ENCODE results near the gene FGF2. TPM values are rescaled to one million over a fixed set of nuclear protein-coding genes. Genes with fewer than 3 reads are reported as not detected.

The FGF2 gene
- total RNA-seq, 1 experiment from 2014 or later = 4.1 TPM

DNA sequence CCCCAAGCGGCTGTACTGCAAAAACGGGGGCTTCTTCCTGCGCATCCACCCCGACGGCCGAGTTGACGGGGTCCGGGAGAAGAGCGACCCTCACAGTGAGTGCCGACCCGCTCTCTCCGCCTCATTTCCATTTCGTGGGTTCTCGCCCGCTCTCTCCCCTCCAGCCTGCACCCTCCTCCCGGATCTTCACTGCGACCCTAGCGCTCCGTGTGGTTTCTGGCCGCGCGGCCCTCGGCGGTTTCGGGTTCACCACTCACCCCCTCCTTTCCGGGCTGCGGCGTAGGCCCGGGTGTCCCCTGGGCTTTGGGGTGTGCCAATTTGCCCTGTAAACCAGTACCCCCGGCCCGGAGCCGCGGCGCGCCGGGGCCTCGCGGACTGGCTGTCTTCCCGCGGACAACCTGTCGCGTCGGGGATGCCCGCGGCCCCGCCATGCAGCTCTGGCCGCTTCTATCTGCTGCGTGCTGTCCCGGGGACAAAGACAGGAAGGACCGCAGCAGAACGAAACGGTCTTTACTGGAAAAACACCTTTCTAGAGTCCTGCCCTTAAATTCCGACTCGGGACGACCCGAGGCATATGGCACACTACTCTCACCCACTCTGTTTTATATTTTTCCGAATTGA lies 737 bp downstream of the FGF2 start:
- Histone ChIP-seq H3K9me2 (replicated peaks; ENCODE audit: low read length) (no peaks in the 10 kb centered on the region), H3K36me3 (ENCODE audit: low read depth, low read length) (no peaks in the 10 kb centered on the region), H3K27ac (ENCODE audit: low read length) (peak overlapping the region; percentile 54), H4K20me1 (ENCODE audit: low read length) (no peaks in the 10 kb centered on the region), H3K4me3 (ENCODE audit: low read length) (peak overlapping the region; percentile 86), H3K27me3 (ENCODE audit: low read length) (no peaks in the 10 kb centered on the region), H3K9me3 (ENCODE audit: low read length) (no peaks in the 10 kb centered on the region), H3F3A (ENCODE audit: low read length, unreplicated experiment) (no peaks in the 10 kb centered on the region), H2AFZ (ENCODE audit: low read length) (peak overlapping the region; percentile 97), H3K79me2 (ENCODE audit: low read length) (peaks cover 40% of the 10 kb centered on the region), H3K9ac (ENCODE audit: low read length) (peak overlapping the region; percentile 80), H3K4me1 (ENCODE audit: insufficient read depth, low read length) (peaks cover 23% of the 10 kb centered on the region), H3K4me2 (ENCODE audit: low read length) (peak overlapping the region; percentile 90)
- TF ChIP-seq EZH2phosphoT487 (IDR thresholded peaks at IDR 0.05; ENCODE audit: borderline replicate concordance, low read length) (no peak), EZH2 (IDR thresholded peaks at IDR 0.05; ENCODE audit: low read length, unreplicated experiment) (no peak)
- TF ChIP-seq, protein P1, sequence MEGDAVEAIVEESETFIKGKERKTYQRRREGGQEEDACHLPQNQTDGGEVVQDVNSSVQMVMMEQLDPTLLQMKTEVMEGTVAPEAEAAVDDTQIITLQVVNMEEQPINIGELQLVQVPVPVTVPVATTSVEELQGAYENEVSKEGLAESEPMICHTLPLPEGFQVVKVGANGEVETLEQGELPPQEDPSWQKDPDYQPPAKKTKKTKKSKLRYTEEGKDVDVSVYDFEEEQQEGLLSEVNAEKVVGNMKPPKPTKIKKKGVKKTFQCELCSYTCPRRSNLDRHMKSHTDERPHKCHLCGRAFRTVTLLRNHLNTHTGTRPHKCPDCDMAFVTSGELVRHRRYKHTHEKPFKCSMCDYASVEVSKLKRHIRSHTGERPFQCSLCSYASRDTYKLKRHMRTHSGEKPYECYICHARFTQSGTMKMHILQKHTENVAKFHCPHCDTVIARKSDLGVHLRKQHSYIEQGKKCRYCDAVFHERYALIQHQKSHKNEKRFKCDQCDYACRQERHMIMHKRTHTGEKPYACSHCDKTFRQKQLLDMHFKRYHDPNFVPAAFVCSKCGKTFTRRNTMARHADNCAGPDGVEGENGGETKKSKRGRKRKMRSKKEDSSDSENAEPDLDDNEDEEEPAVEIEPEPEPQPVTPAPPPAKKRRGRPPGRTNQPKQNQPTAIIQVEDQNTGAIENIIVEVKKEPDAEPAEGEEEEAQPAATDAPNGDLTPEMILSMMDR (conservative IDR thresholded peaks at IDR 0.05; ENCODE audit: low read depth, low read length) = no peak
- peak; percentile 68 for ATAC-seq
- intact Hi-C loops (cut with micrococcal nuclease) = loop anchor here (5.0 kb wide), 3 partner anchors 45 to 70 kb away; no protein-coding TSS in a partner anchor
- BruUV-seq (replicated peaks) = TSS peak; percentile 91
- peak; percentile 33 for DNase-seq
- CTCF ChIA-PET = interaction anchor here (0.6 to 0.9 kb wide), 2 partner anchors 47 to 69 kb away, joined by 3 read pairs; no protein-coding TSS in a partner anchor
- POLR2A ChIA-PET (ENCODE audit: unreplicated experiment) = no interaction called here

DNA sequence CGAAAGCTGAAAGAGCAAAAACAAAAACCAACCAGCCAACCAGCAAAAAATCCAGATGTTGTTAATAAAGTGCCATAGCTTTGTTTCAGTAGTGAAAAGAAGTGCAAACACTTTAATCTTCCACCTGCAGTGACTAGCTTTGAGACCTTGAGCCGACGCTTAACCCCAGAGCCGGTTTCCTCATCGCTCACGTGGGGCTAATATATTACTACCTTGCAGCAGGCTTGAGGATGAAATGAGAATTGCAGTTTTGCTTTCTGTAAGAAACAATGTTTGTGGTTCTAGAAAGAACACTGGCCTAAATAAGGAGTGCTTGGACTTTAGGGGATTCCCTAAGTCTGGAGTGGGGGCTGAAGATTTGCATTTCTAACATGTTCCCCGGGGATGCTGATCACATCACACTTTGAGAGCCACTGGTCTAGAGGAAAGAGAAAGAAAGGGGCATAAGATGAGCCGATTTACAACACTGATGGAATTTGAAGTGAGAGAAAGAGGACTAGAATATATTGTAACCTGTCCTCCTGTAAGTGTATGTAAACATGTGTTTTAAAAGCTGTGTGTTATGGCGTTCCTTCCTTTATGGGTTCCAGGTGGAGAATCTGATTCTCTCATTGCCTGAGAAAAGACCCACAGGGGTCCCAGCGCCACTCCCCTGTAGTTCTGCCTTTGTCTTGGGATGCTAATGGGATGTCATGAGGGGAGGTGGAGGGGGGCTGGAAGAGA lies 1.4 kb downstream of the FGF2 start:
- H3K27me3 ChIP-seq (ENCODE audit: low read length) = no peaks in the 10 kb centered on the region
- peak overlapping the region; percentile 97 for H2AFZ ChIP-seq (ENCODE audit: low read length)
- H3K4me1 ChIP-seq (ENCODE audit: insufficient read depth, low read length) = peaks cover 23% of the 10 kb centered on the region
- H3K36me3 ChIP-seq (ENCODE audit: low read depth, low read length) = no peaks in the 10 kb centered on the region
- CTCF ChIA-PET = interaction anchor here (0.6 to 0.9 kb wide), 3 partner anchors 46 to 70 kb away, joined by 3 read pairs; no protein-coding TSS in a partner anchor
- peaks cover 46% of the 10 kb centered on the region for H3K79me2 ChIP-seq (ENCODE audit: low read length)
- H3K4me3 ChIP-seq (ENCODE audit: low read length) = peak overlapping the region; percentile 86
- TF ChIP-seq, protein P1 (conservative IDR thresholded peaks at IDR 0.05; ENCODE audit: low read depth, low read length) = no peak; the same call in 1 of the 2 replicates
- TF ChIP-seq EZH2 (IDR thresholded peaks at IDR 0.05; ENCODE audit: low read length, unreplicated experiment) (no peak), EZH2phosphoT487 (IDR thresholded peaks at IDR 0.05; ENCODE audit: borderline replicate concordance, low read length) (no peak)
- no peaks in the 10 kb centered on the region for H3F3A ChIP-seq (ENCODE audit: low read length, unreplicated experiment)
- POLR2A ChIA-PET (ENCODE audit: unreplicated experiment) = interaction anchor here (0.6 kb wide), 1 partner anchor 87 kb away, joined by 4 read pairs; no protein-coding TSS in a partner anchor
- H3K9me3 ChIP-seq (ENCODE audit: low read length) = no peaks in the 10 kb centered on the region
- intact Hi-C loops (cut with micrococcal nuclease) = loop anchor here (2.0 to 5.0 kb wide), 4 partner anchors 44 to 87 kb away; no protein-coding TSS in a partner anchor
- H3K9me2 ChIP-seq (replicated peaks; ENCODE audit: low read length) = no peaks in the 10 kb centered on the region
- H3K9ac ChIP-seq (ENCODE audit: low read length) = peak overlapping the region; percentile 80
- H4K20me1 ChIP-seq (ENCODE audit: low read length) = no peaks in the 10 kb centered on the region
- H3K27ac ChIP-seq (ENCODE audit: low read length) = peak overlapping the region; percentile 54
- H3K4me2 ChIP-seq (ENCODE audit: low read length) = peak overlapping the region; percentile 90
- TSS peak; percentile 70 for BruUV-seq (replicated peaks)
- ATAC-seq (peak; percentile 63), DNase-seq (peak; percentile 70)
